ENCODE data around the gene CTNNA1.
"Not testable (repeated sequence)": the region's sequence is repeated elsewhere in the genome, so short reads cannot be mapped to it uniquely, and the experiment has no call there.

The CTNNA1 gene

DNA sequence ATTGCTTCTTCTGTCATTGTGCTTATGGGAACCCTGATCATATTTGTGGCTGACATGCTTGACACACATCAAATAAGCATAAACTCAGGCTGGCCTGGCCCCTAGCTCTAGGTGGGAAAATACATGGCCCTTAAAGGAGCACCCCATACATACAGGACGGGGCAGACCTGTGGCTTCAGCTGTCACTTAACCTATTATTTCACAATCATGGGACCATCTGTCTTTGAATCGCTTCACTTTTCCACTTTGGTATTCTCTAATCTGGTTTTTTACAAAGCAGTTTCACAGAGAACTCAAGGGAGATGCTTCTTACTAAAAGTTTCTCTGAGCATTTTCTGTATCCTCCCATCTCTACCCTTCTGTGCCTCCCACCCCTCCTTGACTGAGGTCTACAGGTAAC is 156.5 kb downstream of the CTNNA1 start:
- H3K9me3 ChIP-seq (ENCODE audit: control insufficient read depth, insufficient read depth, low read length): no peaks in the 10 kb centered on the region
- H3K27ac ChIP-seq (ENCODE audit: low read length): no peak overlapping the region
- WGBS (ENCODE audit: insufficient coverage, insufficient read length): no CpG with 5 or more reads among the region's 2 CpGs
- no peaks in the 10 kb centered on the region for H3K4me1 ChIP-seq (ENCODE audit: control insufficient read depth, insufficient read depth, low read length)
- H3K4me3 ChIP-seq (ENCODE audit: low read length): no peak overlapping the region
- DNase-seq (ENCODE audit: low read depth, low spot score): no peak
- no peaks in the 10 kb centered on the region for H3K27me3 ChIP-seq (ENCODE audit: control insufficient read depth, insufficient read depth, low read length)
- H3K36me3 ChIP-seq (ENCODE audit: control insufficient read depth, insufficient read depth, low read length): peaks cover 5% of the 10 kb centered on the region; the same call in 1 of the 2 replicates

DNA sequence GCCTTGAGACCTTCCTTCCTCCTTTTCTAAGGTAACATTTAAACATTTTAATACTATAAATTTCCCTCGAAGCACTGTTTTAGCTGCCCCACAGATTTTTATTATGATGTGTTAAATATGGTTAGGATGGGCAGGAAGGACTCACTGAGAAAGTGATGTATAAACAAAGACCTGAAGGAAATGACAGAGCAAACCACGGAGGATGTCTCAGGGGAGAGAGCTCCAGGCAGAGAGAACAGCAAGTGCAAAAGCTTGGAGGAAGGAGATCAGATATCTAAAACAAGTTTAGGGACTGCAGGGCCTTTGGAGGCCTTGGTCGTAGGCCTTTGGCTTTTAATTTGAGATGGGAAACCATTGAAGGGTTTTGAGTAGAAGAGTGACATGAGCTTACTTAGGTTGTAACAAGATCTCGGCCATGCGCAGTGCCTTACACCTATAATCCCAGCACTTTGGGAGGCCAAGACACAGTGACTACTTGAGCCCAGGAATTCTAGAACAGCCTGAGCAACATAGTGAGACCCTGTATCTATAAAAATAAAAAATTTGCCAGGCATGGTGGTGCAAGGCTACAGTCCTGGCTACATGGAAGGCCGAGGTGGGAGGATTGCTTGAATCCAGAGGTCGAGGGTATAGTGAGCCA is 157.4 kb downstream of the CTNNA1 start:
- Histone ChIP-seq H3K36me3 (ENCODE audit: control insufficient read depth, insufficient read depth, low read length) (peaks cover 2% of the 10 kb centered on the region; the same call in 1 of the 2 replicates), H3K27ac (ENCODE audit: low read length) (no peak overlapping the region), H3K9me3 (ENCODE audit: control insufficient read depth, insufficient read depth, low read length) (no peaks in the 10 kb centered on the region), H3K4me1 (ENCODE audit: control insufficient read depth, insufficient read depth, low read length) (no peaks in the 10 kb centered on the region), H3K27me3 (ENCODE audit: control insufficient read depth, insufficient read depth, low read length) (no peaks in the 10 kb centered on the region), H3K4me3 (ENCODE audit: low read length) (no peak overlapping the region)
- WGBS (ENCODE audit: insufficient coverage, insufficient read length): no CpG with 5 or more reads among the region's 7 CpGs
- no peak for DNase-seq (ENCODE audit: low read depth, low spot score)

DNA sequence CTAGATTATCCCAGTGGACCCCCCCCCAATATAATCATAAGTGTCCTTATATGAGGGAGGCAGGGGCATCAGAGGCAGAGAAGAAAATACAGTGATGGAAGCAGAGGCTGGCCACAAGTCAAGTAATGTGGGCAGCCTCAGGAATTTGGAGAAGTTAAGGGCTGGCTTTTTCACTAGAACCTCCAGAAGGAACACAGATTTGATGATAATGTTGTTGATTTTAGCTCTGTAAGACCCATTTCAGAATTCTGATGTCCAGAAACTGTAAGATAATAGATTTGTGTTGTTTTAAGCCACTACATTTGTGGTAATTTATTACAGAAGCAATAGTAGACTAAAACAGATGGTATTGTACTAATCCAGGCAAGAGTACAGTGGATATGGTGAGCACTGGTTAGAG is 158.2 kb downstream of the CTNNA1 start:
- no peak for DNase-seq (ENCODE audit: low read depth, low spot score)
- no peak overlapping the region for H3K27ac ChIP-seq (ENCODE audit: low read length)
- no peaks in the 10 kb centered on the region for H3K4me1 ChIP-seq (ENCODE audit: control insufficient read depth, insufficient read depth, low read length)

DNA sequence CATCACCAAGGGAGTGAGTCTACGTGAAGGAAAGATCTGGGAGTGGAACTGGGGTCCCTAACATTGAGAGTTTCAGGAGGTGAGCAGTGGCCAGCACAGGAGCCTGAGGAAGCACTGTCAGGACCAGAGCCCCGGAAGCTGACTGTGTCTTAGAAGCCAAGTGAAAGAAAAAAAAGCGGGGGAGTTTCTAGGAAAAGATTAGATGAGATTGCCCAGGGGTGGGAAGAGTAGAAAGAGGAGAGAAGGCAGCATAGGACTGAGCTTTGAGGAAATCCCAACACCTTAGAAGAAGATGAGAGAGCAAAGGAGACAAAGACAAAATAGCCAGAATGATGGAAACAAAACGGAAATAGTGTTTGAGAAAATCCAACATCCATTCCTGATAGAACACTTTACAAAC is 158.9 kb downstream of the CTNNA1 start:
- no CpG with 5 or more reads among the region's 4 CpGs for WGBS (ENCODE audit: insufficient coverage, insufficient read length)
- H3K9me3 ChIP-seq (ENCODE audit: control insufficient read depth, insufficient read depth, low read length): no peaks in the 10 kb centered on the region
- DNase-seq (ENCODE audit: low read depth, low spot score): no peak
- H3K4me3 ChIP-seq (ENCODE audit: low read length): no peak overlapping the region
- no peak overlapping the region for H3K27ac ChIP-seq (ENCODE audit: low read length)
- H3K27me3 ChIP-seq (ENCODE audit: control insufficient read depth, insufficient read depth, low read length): no peaks in the 10 kb centered on the region
- no peaks in the 10 kb centered on the region for H3K36me3 ChIP-seq (ENCODE audit: control insufficient read depth, insufficient read depth, low read length)
- H3K4me1 ChIP-seq (ENCODE audit: control insufficient read depth, insufficient read depth, low read length): no peaks in the 10 kb centered on the region

More for the DNA sequence above, 158.2 kb downstream of the CTNNA1 start:
- H3K4me3 ChIP-seq (ENCODE audit: low read length): no peak overlapping the region
- no peaks in the 10 kb centered on the region for H3K9me3 ChIP-seq (ENCODE audit: control insufficient read depth, insufficient read depth, low read length)
- H3K36me3 ChIP-seq (ENCODE audit: control insufficient read depth, insufficient read depth, low read length): no peaks in the 10 kb centered on the region
- H3K27me3 ChIP-seq (ENCODE audit: control insufficient read depth, insufficient read depth, low read length): no peaks in the 10 kb centered on the region

DNA sequence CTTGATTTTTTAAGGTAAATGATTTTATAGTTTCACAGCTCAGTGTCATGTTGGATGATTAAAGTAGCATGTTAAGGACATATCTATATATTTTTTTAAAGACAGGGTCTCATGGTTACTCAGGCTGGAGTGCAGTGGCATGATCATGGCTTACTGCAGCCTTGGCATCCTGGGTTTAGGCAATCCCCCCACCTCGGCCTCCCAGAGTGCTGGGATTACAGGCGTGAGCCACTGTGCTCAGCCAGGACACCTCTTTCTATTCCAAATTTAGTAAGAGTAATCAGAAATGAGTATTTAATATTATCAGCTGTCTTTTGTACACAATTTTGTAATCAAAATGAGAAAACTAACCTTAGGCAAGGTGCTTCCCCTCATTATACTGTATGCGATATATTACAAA is 160.5 kb downstream of the CTNNA1 start:
- WGBS (ENCODE audit: insufficient coverage, insufficient read length): no CpG with 5 or more reads among the region's 3 CpGs
- Histone ChIP-seq H3K27me3 (ENCODE audit: control insufficient read depth, insufficient read depth, low read length) (no peaks in the 10 kb centered on the region), H3K9me3 (ENCODE audit: control insufficient read depth, insufficient read depth, low read length) (no peaks in the 10 kb centered on the region), H3K4me1 (ENCODE audit: control insufficient read depth, insufficient read depth, low read length) (no peaks in the 10 kb centered on the region), H3K27ac (ENCODE audit: low read length) (no peak overlapping the region), H3K36me3 (ENCODE audit: control insufficient read depth, insufficient read depth, low read length) (no peaks in the 10 kb centered on the region), H3K4me3 (ENCODE audit: low read length) (no peak overlapping the region)
- no peak for DNase-seq (ENCODE audit: low read depth, low spot score)

DNA sequence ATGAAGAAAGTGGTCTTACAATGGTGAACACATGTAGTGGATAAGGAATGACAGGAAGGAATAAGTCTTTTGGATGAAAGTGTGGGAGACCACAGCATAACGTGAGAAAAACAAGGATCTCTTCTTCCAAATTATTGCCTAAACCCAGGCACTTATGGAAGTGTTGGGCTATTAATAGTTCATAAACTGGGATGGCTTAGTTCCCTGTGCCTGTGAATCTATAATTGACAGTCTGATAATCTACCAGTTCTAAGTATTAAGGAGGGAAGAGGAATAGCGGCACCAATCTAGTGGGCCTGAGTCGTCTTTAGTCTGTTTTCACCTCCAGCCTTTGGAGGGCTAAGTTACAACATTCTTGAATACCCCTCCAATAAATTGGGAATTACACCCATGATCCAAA is 161.1 kb downstream of the CTNNA1 start:
- H3K27me3 ChIP-seq (ENCODE audit: control insufficient read depth, insufficient read depth, low read length): no peaks in the 10 kb centered on the region
- no peaks in the 10 kb centered on the region for H3K9me3 ChIP-seq (ENCODE audit: control insufficient read depth, insufficient read depth, low read length)
- no peak for DNase-seq (ENCODE audit: low read depth, low spot score)
- H3K4me1 ChIP-seq (ENCODE audit: control insufficient read depth, insufficient read depth, low read length): no peaks in the 10 kb centered on the region
- WGBS (ENCODE audit: insufficient coverage, insufficient read length): no CpG with 5 or more reads among the region's 3 CpGs
- no peak overlapping the region for H3K27ac ChIP-seq (ENCODE audit: low read length)
- no peak overlapping the region for H3K4me3 ChIP-seq (ENCODE audit: low read length)
- H3K36me3 ChIP-seq (ENCODE audit: control insufficient read depth, insufficient read depth, low read length): no peaks in the 10 kb centered on the region

DNA sequence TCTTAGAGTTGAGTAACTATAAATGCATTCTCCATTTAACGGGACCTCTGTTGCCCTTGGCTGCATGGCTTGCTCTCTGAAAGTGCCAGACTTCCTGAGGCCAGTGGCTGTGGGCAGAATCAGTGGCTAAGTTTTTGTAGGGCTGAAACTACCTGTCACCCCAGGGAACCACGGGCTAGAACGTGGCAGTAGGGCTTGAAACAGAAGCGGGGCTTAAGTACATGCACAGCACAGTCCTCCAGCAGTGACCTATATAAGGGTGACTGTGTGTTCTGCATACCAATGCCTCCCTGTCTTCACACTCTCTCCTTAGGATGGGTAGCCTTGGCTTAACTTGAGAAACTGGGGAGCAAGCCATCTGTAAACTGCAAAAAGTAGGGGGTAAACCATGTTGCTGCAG is 165.5 kb downstream of the CTNNA1 start:
- H3K27me3 ChIP-seq (ENCODE audit: control insufficient read depth, insufficient read depth, low read length): no peaks in the 10 kb centered on the region
- no peak for DNase-seq (ENCODE audit: low read depth, low spot score)
- H3K9me3 ChIP-seq (ENCODE audit: control insufficient read depth, insufficient read depth, low read length): no peaks in the 10 kb centered on the region
- no peaks in the 10 kb centered on the region for H3K36me3 ChIP-seq (ENCODE audit: control insufficient read depth, insufficient read depth, low read length)
- no peak overlapping the region for H3K4me3 ChIP-seq (ENCODE audit: low read length)
- no peaks in the 10 kb centered on the region for H3K4me1 ChIP-seq (ENCODE audit: control insufficient read depth, insufficient read depth, low read length)
- H3K27ac ChIP-seq (ENCODE audit: low read length): no peak overlapping the region
- WGBS (ENCODE audit: insufficient coverage, insufficient read length): no CpG with 5 or more reads among the region's 4 CpGs

DNA sequence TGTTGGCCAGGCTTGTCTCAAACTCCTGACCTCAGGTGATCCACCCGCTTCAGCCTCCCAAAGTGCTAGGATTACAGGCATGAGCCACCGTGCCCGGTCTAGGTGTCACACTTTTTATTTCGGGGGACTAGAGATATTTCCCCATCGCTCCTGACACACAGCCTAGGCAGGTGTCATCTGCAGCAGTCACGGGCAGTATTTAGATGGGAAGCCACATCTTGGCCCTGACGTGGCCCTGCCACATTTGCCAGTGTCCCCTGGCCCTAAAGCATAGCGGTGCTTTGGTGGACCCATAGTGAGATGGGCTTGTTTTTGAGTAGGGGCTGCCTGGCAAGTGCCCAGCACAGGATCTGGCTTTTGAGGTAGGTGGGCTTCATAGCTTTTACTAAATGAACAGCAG is 167.0 kb downstream of the CTNNA1 start:
- Histone ChIP-seq H3K4me1 (ENCODE audit: control insufficient read depth, insufficient read depth, low read length) (no peaks in the 10 kb centered on the region), H3K36me3 (ENCODE audit: control insufficient read depth, insufficient read depth, low read length) (peaks cover 7% of the 10 kb centered on the region; the same call in 1 of the 2 replicates), H3K27me3 (ENCODE audit: control insufficient read depth, insufficient read depth, low read length) (no peaks in the 10 kb centered on the region), H3K4me3 (ENCODE audit: low read length) (no peak overlapping the region), H3K9me3 (ENCODE audit: control insufficient read depth, insufficient read depth, low read length) (no peaks in the 10 kb centered on the region), H3K27ac (ENCODE audit: low read length) (no peak overlapping the region)
- no CpG with 5 or more reads among the region's 8 CpGs for WGBS (ENCODE audit: insufficient coverage, insufficient read length)
- no peak for DNase-seq (ENCODE audit: low read depth, low spot score)

DNA sequence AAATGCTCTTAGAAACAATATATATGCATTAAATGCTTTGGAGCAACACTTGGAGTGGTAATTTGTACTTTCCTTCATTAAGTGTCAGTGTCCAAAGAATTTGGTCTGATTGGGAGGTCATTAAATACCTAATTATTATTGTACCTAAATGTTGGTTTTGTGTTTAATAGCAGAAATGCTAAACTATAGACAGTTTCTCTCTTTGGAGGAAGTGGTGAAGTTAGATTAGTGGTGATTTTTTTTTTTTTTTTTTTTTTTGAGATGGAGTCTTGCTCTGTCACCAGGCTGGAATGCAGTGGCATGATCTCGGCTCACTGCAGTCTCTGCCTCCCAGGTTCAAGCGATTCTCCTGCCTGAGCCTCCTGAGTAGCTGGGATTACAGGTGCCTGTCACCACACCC is 168.1 kb downstream of the CTNNA1 start:
- H3K9me3 ChIP-seq (ENCODE audit: control insufficient read depth, insufficient read depth, low read length); H3K4me1 ChIP-seq (ENCODE audit: control insufficient read depth, insufficient read depth, low read length); DNase-seq (ENCODE audit: low read depth, low spot score); H3K27ac ChIP-seq (ENCODE audit: low read length); H3K27me3 ChIP-seq (ENCODE audit: control insufficient read depth, insufficient read depth, low read length); H3K4me3 ChIP-seq (ENCODE audit: low read length): not testable (repeated sequence)
- peaks cover 16% of the 10 kb centered on the region for H3K36me3 ChIP-seq (ENCODE audit: control insufficient read depth, insufficient read depth, low read length)
- no CpG with 5 or more reads among the region's 2 CpGs for WGBS (ENCODE audit: insufficient coverage, insufficient read length)

DNA sequence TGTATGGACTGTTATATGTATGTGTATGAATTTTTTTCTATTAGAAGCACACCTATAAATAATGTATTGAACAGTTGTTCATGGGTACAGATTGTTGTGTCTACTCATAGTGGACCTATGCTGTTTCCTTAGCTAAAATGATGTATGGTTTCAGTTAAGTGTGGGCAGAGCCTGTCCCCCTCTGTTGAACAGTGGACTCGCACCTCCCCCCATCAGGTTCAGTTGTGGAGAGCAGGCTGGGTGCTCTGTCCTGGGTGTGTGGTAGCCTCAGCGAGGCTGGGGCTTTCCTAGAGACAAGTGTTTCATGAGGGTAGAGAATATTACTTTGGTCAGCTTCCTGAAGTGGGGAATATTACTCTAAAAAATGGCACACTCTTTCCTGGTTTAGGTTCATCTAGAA is 169.3 kb downstream of the CTNNA1 start:
- Histone ChIP-seq H3K4me1 (ENCODE audit: control insufficient read depth, insufficient read depth, low read length) (no peaks in the 10 kb centered on the region), H3K9me3 (ENCODE audit: control insufficient read depth, insufficient read depth, low read length) (no peaks in the 10 kb centered on the region), H3K27me3 (ENCODE audit: control insufficient read depth, insufficient read depth, low read length) (no peaks in the 10 kb centered on the region), H3K27ac (ENCODE audit: low read length) (no peak overlapping the region), H3K36me3 (ENCODE audit: control insufficient read depth, insufficient read depth, low read length) (peaks cover 22% of the 10 kb centered on the region), H3K4me3 (ENCODE audit: low read length) (no peak overlapping the region)
- DNase-seq (ENCODE audit: low read depth, low spot score): no peak
- no CpG with 5 or more reads among the region's 2 CpGs for WGBS (ENCODE audit: insufficient coverage, insufficient read length)

DNA sequence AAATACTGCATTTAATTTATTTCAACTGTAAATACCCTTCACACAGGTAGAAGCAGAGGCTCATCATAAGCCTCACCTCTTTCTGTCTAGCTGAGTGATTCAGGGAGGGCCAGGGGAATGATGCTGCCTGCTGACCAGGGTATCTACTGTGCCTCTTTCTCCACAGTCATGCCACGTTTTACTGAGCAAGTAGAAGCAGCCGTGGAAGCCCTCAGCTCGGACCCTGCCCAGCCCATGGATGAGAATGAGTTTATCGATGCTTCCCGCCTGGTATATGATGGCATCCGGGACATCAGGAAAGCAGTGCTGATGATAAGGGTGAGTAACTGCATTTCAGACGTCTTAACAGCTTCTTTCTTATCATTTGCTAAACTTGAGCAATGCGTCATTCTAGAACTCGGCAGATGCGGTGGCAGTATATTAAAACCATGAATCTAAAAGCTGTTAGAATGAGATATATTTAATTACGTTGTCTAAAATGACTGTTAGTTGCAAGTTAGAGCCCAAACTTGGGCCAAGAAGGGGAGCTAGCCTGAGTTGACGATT is 171.9 kb downstream of the CTNNA1 start:
- WGBS (ENCODE audit: insufficient coverage, insufficient read length): no CpG with 5 or more reads among the region's 12 CpGs
- Histone ChIP-seq H3K4me1 (ENCODE audit: control insufficient read depth, insufficient read depth, low read length) (no peaks in the 10 kb centered on the region), H3K4me3 (ENCODE audit: low read length) (no peak overlapping the region), H3K36me3 (ENCODE audit: control insufficient read depth, insufficient read depth, low read length) (peaks cover 27% of the 10 kb centered on the region), H3K27ac (ENCODE audit: low read length) (no peak overlapping the region), H3K9me3 (ENCODE audit: control insufficient read depth, insufficient read depth, low read length) (no peaks in the 10 kb centered on the region), H3K27me3 (ENCODE audit: control insufficient read depth, insufficient read depth, low read length) (no peaks in the 10 kb centered on the region)
- no peak for DNase-seq (ENCODE audit: low read depth, low spot score)

Measured in iPS DF 6.9 (cell line).